ENCODE data around the gene HS1BP3.

HS1BP3 gene

DNA sequence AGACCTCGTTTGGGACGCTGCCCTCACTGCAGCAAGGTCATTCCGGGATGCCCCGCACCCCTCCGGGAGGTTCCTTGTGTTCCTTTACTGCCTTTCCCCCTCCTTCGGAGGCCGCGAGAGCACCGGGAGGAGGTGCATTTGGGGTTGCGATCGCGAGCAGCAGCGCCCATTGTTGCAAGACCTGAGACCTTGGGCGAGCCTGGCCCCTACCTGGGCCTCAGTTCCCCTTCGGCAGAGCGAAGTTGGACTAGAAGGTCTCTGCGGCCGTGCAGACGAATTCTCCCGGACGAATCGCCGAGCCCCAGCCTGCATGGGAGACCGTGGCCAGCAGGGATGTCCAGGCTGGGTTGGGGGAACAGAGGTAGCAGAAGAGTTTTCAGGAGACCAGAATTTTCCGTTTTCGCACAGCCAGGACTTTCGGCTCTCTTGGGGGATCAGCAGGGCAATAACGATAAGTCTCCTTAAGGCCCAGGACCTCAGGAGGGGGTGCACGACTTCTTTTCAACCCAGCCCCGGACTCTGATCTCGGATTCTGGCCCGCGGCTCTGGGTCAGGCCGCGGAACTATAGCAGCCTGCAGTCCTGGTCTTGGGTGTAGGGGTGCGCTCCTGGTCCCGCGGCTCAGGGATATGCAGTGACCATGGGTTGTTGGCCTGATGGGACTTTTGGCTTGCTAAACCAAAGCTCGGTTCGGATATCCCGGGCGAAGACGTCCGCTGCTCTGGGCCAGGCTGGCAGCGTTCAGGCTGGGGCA, 18.8 kb upstream of the HS1BP3 start:
- H3K4me3 ChIP-seq (ENCODE audit: low read depth, low read length), result no peak overlapping the region
- peak overlapping the region; percentile 42 for H3K4me2 ChIP-seq (ENCODE audit: low read length)
- peaks cover 78% of the 10 kb centered on the region for H3K27me3 ChIP-seq (ENCODE audit: insufficient read depth, low read length)
- H2BK5ac ChIP-seq (ENCODE audit: low read depth, low read length, poor library complexity), result no peak overlapping the region
- H3K79me1 ChIP-seq (ENCODE audit: low read length), result no peaks in the 10 kb centered on the region
- H3K27ac ChIP-seq (ENCODE audit: low read depth, low read length), result no peak overlapping the region
- no peak overlapping the region for H4K91ac ChIP-seq (ENCODE audit: low read depth, low read length)
- H2AFZ ChIP-seq (ENCODE audit: insufficient read depth, low read length, poor library complexity), result no peak overlapping the region
- H3K36me3 ChIP-seq (ENCODE audit: control insufficient read depth in 1 of 2, insufficient read depth in 2 of 2, low read length in 2 of 2), result no peaks in the 10 kb centered on the region
- no peak overlapping the region for H3K4ac ChIP-seq (ENCODE audit: low read depth, low read length)
- no peak overlapping the region for H3K18ac ChIP-seq (ENCODE audit: low read length)
- H2AK5ac ChIP-seq (ENCODE audit: low read length), result no peak overlapping the region
- no peaks in the 10 kb centered on the region for H3K79me2 ChIP-seq (ENCODE audit: control insufficient read depth, insufficient read depth, low read length, poor library complexity)
- peaks cover 14% of the 10 kb centered on the region for H3K9me3 ChIP-seq (ENCODE audit: insufficient read depth, low read depth, low read length)
- H2BK12ac ChIP-seq (ENCODE audit: low read length), result no peak overlapping the region
- peaks cover 10 to 22% of the 10 kb centered on the region in 2 experiments for H3K4me1 ChIP-seq (ENCODE audit: control insufficient read depth in 1 of 2, insufficient read depth in 2 of 2, low read length in 2 of 2)
- H3K23ac ChIP-seq (ENCODE audit: low read length), result peak overlapping the region; percentile 37
- no peak overlapping the region for H2BK120ac ChIP-seq (ENCODE audit: insufficient read depth, low read length, poor library complexity)
- no peak overlapping the region for H3K9ac ChIP-seq (ENCODE audit: low read length)
- WGBS (ENCODE audit: extremely low coverage, insufficient coverage, insufficient read length), result no CpG with 5 or more reads among the region's 45 CpGs
- no peak for DNase-seq
- H4K12ac ChIP-seq (ENCODE audit: low read depth, low read length), result no peak overlapping the region
- H3K14ac ChIP-seq (ENCODE audit: low read length), result no peak overlapping the region
- no peak overlapping the region for H4K8ac ChIP-seq (ENCODE audit: low read depth, low read length)

DNA sequence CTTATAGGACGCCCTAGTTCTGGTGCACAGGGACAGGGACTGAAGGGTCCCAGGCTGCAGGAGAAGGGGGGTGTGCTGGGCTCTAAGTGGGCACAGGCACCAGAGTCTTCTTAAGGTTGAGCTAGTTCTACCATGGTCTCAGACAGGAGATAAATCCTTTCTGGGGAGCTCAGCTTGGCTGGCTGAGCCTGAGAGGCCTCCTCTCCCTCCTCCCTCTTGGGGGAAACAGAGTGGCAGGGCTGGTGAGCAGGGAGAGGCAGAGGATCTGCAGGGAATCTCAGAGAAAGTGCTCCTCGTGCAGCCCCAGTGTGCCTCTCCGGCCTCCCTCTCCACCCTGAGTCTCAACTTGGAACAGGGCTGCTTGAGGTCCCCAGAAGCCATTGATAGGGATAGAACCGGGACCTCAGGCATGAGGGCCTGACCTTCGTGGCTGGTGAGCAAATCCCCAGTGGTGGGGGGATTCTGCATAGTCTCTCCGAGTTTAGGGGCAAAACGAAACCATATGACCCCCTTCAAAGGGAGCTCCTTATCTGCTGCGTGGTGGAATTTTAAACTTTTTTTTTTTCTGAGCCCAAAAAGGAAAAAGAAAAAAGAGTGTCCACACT, 18.1 kb upstream of the HS1BP3 start:
- no peak overlapping the region for H2BK120ac ChIP-seq (ENCODE audit: insufficient read depth, low read length, poor library complexity)
- no peak overlapping the region for H3K4me3 ChIP-seq (ENCODE audit: low read depth, low read length)
- no peaks in the 10 kb centered on the region for H3K36me3 ChIP-seq (ENCODE audit: control insufficient read depth in 1 of 2, insufficient read depth in 2 of 2, low read length in 2 of 2)
- no peaks in the 10 kb centered on the region for H3K79me1 ChIP-seq (ENCODE audit: low read length)
- no peak overlapping the region for H2AFZ ChIP-seq (ENCODE audit: insufficient read depth, low read length, poor library complexity)
- WGBS (ENCODE audit: extremely low coverage, insufficient coverage, insufficient read length), result no CpG with 5 or more reads among the region's 8 CpGs
- H3K27ac ChIP-seq (ENCODE audit: low read depth, low read length), result no peak overlapping the region
- H3K9me3 ChIP-seq (ENCODE audit: insufficient read depth, low read depth, low read length), result peaks cover 14% of the 10 kb centered on the region
- peaks cover 10 to 22% of the 10 kb centered on the region in 2 experiments for H3K4me1 ChIP-seq (ENCODE audit: control insufficient read depth in 1 of 2, insufficient read depth in 2 of 2, low read length in 2 of 2)
- H3K23ac ChIP-seq (ENCODE audit: low read length), result no peak overlapping the region
- no peak overlapping the region for H3K4ac ChIP-seq (ENCODE audit: low read depth, low read length)
- no peak overlapping the region for H4K8ac ChIP-seq (ENCODE audit: low read depth, low read length)
- H2BK5ac ChIP-seq (ENCODE audit: low read depth, low read length, poor library complexity), result no peak overlapping the region
- no peak overlapping the region for H4K12ac ChIP-seq (ENCODE audit: low read depth, low read length)
- H3K79me2 ChIP-seq (ENCODE audit: control insufficient read depth, insufficient read depth, low read length, poor library complexity), result no peaks in the 10 kb centered on the region
- H3K27me3 ChIP-seq (ENCODE audit: insufficient read depth, low read length), result peaks cover 85% of the 10 kb centered on the region
- no peak for DNase-seq
- H3K9ac ChIP-seq (ENCODE audit: low read length), result no peak overlapping the region
- no peak overlapping the region for H3K14ac ChIP-seq (ENCODE audit: low read length)
- no peak overlapping the region for H3K18ac ChIP-seq (ENCODE audit: low read length)
- H3K4me2 ChIP-seq (ENCODE audit: low read length), result no peak overlapping the region
- H2AK5ac ChIP-seq (ENCODE audit: low read length), result no peak overlapping the region
- no peak overlapping the region for H2BK12ac ChIP-seq (ENCODE audit: low read length)
- H4K91ac ChIP-seq (ENCODE audit: low read depth, low read length), result no peak overlapping the region

DNA sequence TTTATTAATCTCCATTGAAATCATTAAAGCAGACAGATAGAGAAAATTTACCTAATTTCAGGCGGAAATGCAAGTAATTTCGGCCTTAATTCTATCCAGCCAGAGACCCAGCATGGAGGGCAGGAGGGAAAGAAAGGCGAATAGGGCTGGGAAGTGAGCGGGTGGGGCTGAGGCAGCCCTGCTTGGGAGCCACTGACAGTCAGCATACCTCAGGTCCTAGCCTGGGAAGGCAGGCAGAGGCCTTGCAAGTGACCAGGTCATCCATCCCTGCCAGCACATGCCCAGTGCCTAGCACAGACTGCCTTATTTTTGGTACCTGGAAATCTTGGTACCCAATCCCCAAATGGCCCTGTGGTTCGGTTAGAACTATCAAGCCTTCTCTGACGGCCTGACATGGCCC, 17.6 kb upstream of the HS1BP3 start:
- no peak overlapping the region for H3K9ac ChIP-seq (ENCODE audit: low read length)
- no peak overlapping the region for H2BK120ac ChIP-seq (ENCODE audit: insufficient read depth, low read length, poor library complexity)
- H3K79me2 ChIP-seq (ENCODE audit: control insufficient read depth, insufficient read depth, low read length, poor library complexity), result no peaks in the 10 kb centered on the region
- no peaks in the 10 kb centered on the region for H3K79me1 ChIP-seq (ENCODE audit: low read length)
- no peak overlapping the region for H4K8ac ChIP-seq (ENCODE audit: low read depth, low read length)
- H3K4ac ChIP-seq (ENCODE audit: low read depth, low read length), result no peak overlapping the region
- H3K9me3 ChIP-seq (ENCODE audit: insufficient read depth, low read depth, low read length), result peaks cover 15% of the 10 kb centered on the region
- no peak overlapping the region for H3K23ac ChIP-seq (ENCODE audit: low read length)
- H3K18ac ChIP-seq (ENCODE audit: low read length), result no peak overlapping the region
- no peak overlapping the region for H3K14ac ChIP-seq (ENCODE audit: low read length)
- peaks cover 85% of the 10 kb centered on the region for H3K27me3 ChIP-seq (ENCODE audit: insufficient read depth, low read length)
- no peak overlapping the region for H3K4me2 ChIP-seq (ENCODE audit: low read length)
- H4K91ac ChIP-seq (ENCODE audit: low read depth, low read length), result no peak overlapping the region
- no peak overlapping the region for H3K4me3 ChIP-seq (ENCODE audit: low read depth, low read length)
- no peak overlapping the region for H2BK5ac ChIP-seq (ENCODE audit: low read depth, low read length, poor library complexity)
- DNase-seq, result no peak
- no peak overlapping the region for H4K12ac ChIP-seq (ENCODE audit: low read depth, low read length)
- H2BK12ac ChIP-seq (ENCODE audit: low read length), result no peak overlapping the region
- H3K27ac ChIP-seq (ENCODE audit: low read depth, low read length), result no peak overlapping the region
- no peaks in the 10 kb centered on the region for H3K36me3 ChIP-seq (ENCODE audit: control insufficient read depth in 1 of 2, insufficient read depth in 2 of 2, low read length in 2 of 2)
- peaks cover 10 to 22% of the 10 kb centered on the region in 2 experiments for H3K4me1 ChIP-seq (ENCODE audit: control insufficient read depth in 1 of 2, insufficient read depth in 2 of 2, low read length in 2 of 2)
- no peak overlapping the region for H2AK5ac ChIP-seq (ENCODE audit: low read length)
- H2AFZ ChIP-seq (ENCODE audit: insufficient read depth, low read length, poor library complexity), result no peak overlapping the region
- WGBS (ENCODE audit: extremely low coverage, insufficient coverage, insufficient read length), result no CpG with 5 or more reads among the region's 6 CpGs

DNA sequence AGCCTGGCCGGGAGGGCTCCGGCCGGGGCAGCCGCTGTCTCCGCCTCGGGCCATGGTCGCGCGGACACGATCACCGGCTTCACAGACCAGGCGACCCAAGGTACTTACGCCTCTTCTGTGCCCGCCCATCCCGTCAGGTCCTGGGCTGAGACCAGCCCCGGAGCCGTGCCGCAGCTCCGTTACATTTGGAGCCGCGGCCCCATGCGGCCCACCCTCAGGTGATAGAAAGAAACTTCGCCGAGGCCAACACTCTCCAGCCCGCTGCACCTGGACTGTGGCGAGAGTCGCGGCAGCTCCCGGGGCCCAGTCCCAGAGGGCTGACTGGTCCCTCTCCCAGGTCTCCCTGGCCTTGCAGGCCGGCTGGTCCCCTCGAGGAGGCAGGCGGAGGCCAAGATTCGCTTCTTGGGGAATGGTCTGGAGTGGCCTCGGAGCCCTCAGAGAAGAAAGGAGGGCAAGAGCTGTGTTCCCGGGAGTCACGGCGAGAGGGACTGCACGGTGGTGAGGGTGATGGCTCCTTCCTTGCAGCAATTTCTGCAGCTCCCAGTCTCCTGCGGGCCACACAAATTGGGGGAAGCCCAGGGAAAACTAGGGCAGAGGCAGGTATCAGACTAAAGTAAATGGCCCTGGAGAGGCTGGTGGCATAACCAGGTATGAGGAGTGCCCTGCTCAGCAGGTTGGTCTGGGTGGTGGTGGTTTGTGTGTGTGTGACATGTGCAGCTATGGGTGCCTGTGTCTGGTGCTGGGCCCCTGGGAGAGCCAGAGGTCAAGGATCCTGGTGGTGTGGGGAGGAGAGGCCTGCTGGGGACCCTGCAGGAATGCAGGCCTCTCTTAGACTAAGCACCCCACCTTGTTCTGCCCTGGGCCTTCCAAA, 16.9 kb upstream of the HS1BP3 start:
- Histone ChIP-seq H4K91ac (ENCODE audit: low read depth, low read length) (no peak overlapping the region), H3K9ac (ENCODE audit: low read length) (no peak overlapping the region), H3K27ac (ENCODE audit: low read depth, low read length) (no peak overlapping the region), H2BK12ac (ENCODE audit: low read length) (no peak overlapping the region), H3K23ac (ENCODE audit: low read length) (no peak overlapping the region), H3K27me3 (ENCODE audit: insufficient read depth, low read length) (peaks cover 89% of the 10 kb centered on the region), H3K4me3 (ENCODE audit: low read depth, low read length) (peak overlapping the region; percentile 62), H4K12ac (ENCODE audit: low read depth, low read length) (no peak overlapping the region), H3K9me3 (ENCODE audit: insufficient read depth, low read depth, low read length) (peaks cover 15% of the 10 kb centered on the region), H3K79me1 (ENCODE audit: low read length) (no peaks in the 10 kb centered on the region), H2BK120ac (ENCODE audit: insufficient read depth, low read length, poor library complexity) (no peak overlapping the region), H3K4me1 (ENCODE audit: control insufficient read depth in 1 of 2, insufficient read depth in 2 of 2, low read length in 2 of 2) (peaks cover 10 to 22% of the 10 kb centered on the region in 2 experiments), H2AK5ac (ENCODE audit: low read length) (no peak overlapping the region), H3K36me3 (ENCODE audit: control insufficient read depth in 1 of 2, insufficient read depth in 2 of 2, low read length in 2 of 2) (no peaks in the 10 kb centered on the region), H2BK5ac (ENCODE audit: low read depth, low read length, poor library complexity) (no peak overlapping the region), H3K18ac (ENCODE audit: low read length) (no peak overlapping the region), H3K14ac (ENCODE audit: low read length) (no peak overlapping the region), H2AFZ (ENCODE audit: insufficient read depth, low read length, poor library complexity) (no peak overlapping the region), H3K4ac (ENCODE audit: low read depth, low read length) (no peak overlapping the region), H3K79me2 (ENCODE audit: control insufficient read depth, insufficient read depth, low read length, poor library complexity) (no peaks in the 10 kb centered on the region), H4K8ac (ENCODE audit: low read depth, low read length) (no peak overlapping the region), H3K4me2 (ENCODE audit: low read length) (peak overlapping the region; percentile 69)
- no CpG with 5 or more reads among the region's 39 CpGs for WGBS (ENCODE audit: extremely low coverage, insufficient coverage, insufficient read length)
- no peak for DNase-seq
